H1 (cell line): ENCODE measurements around the gene SEC22C. TPM values are rescaled to one million over a fixed set of nuclear protein-coding genes. Genes with fewer than 3 reads are reported as not detected.

Source experiments
- EGR1 ChIP-seq: IDR thresholded peaks from 2 replicates; pipeline ENCODE4 v1.6.1; 2011; ENCODE audit warnings: low read depth, low read length, borderline replicate concordance
- HDAC6 ChIP-seq: IDR thresholded peaks from one replicate; pipeline ENCODE4 v1.7.1; 2012; ENCODE audit warnings: low read depth, mild to moderate bottlenecking, inconsistent platforms, low read length, moderate library complexity
- TCF12 ChIP-seq: IDR thresholded peaks from 2 replicates; pipeline ENCODE4 v1.6.1; 2011; ENCODE audit warnings: low read depth, mild to moderate bottlenecking, low read length
- polyA plus RNA-seq, 7 experiments: library from polyadenylated mRNA; depleted of rRNA in 3 of 7; stranded (reverse) in 5 of 7; unstranded in 2 of 7; fragments of >200 nt in 5 of 7; fragments of 200-250 nt in 2 of 7; gene quantifications; 1 replicate in 5 of 7; 2 replicates in 1 of 7; 4 replicates in 1 of 7; pipeline versions ENCODE4 v1.2.1 to v1.2.3, GENCODE V29; 2011 to 2013; ENCODE audit warnings: missing spikeins in 2 of 7, mixed read lengths in 2 of 7
- total RNA-seq: library from RNA; stranded (reverse); fragmentation: NEBNext Ultra II Directional; extraction: Animal tissue kit (Norgen Biotek cat#: 25700); gene quantifications from 2 replicates; pipeline ENCODE4 v1.2.1, GENCODE V29; 2021

The SEC22C gene
- total and polyA plus RNA-seq, 2 of the 8 experiments (the other 6 are each of a cell fraction or from before 2014, with no cell fraction given), result 23.4 to 38.3 TPM

- TF ChIP-seq TCF12 (no peak), HDAC6 (no peak), EGR1 (no peak)
Observed at GRCh38 chr3:42518800-42519567, 62.8 kb downstream of the SEC22C start (continued).
